ENCODE results near the gene DIS3L.
A peak's percentile ranks its signal among the peaks of the same experiment; 100 is the strongest.
"Not testable (repeated sequence)": the region's sequence is repeated elsewhere in the genome, so short reads cannot be mapped to it uniquely, and the experiment has no call there.

Gene DIS3L

GRCh38 chr15:66362776-66363175, 69.4 kb downstream of the DIS3L start:
- no peak overlapping the region for H3K27ac ChIP-seq
- DNase-seq (ENCODE audit: low spot score), result no peak
- POLR2A ChIA-PET (ENCODE audit: low non-redundant PET), result no interaction called here
- TF ChIP-seq CTCF (conservative IDR thresholded peaks at IDR 0.05; ENCODE audit: low read depth), result no peak
- CTCF ChIA-PET, result no interaction called here

GRCh38 chr15:66364944-66365528, 71.7 kb downstream of the DIS3L start:
- no peak for TF ChIP-seq CTCF (conservative IDR thresholded peaks at IDR 0.05; ENCODE audit: low read depth)
- ChIA-PET CTCF (interaction anchor here (0.7 kb wide), 1 partner anchor 105 kb away, joined by 9 read pairs; no protein-coding TSS in a partner anchor), POLR2A (ENCODE audit: low non-redundant PET) (interaction anchor here (0.6 kb wide), 1 partner anchor 1047 kb away, joined by 5 read pairs; no protein-coding TSS in a partner anchor)
- no peak overlapping the region for H3K27ac ChIP-seq
- no peak for DNase-seq (ENCODE audit: low spot score)

GRCh38 chr15:66369773-66370651, 76.6 kb downstream of the DIS3L start:
- peak overlapping the region; percentile 35; the same call in 1 of the 2 replicates for H3K27ac ChIP-seq
- DNase-seq (ENCODE audit: low spot score), result peak; percentile 27
- TF ChIP-seq CTCF (conservative IDR thresholded peaks at IDR 0.05; ENCODE audit: low read depth), result no peak
- CTCF ChIA-PET, result no interaction called here
- POLR2A ChIA-PET (ENCODE audit: low non-redundant PET), result no interaction called here

- no peak for TF ChIP-seq CTCF (conservative IDR thresholded peaks at IDR 0.05; ENCODE audit: low read depth)
- no peak overlapping the region for H3K27ac ChIP-seq
- ChIA-PET CTCF (no interaction called here), POLR2A (ENCODE audit: low non-redundant PET) (no interaction called here)
- no peak for DNase-seq (ENCODE audit: low spot score)
Measured at GRCh38 chr15:66374179-66374578, 80.8 kb downstream of the DIS3L start.

GRCh38 chr15:66378814-66379430, 85.6 kb downstream of the DIS3L start:
- CTCF ChIA-PET, result no interaction called here
- no peak for DNase-seq (ENCODE audit: low spot score)
- POLR2A ChIA-PET (ENCODE audit: low non-redundant PET), result no interaction called here
- no peak for TF ChIP-seq CTCF (conservative IDR thresholded peaks at IDR 0.05; ENCODE audit: low read depth)
- no peak overlapping the region for H3K27ac ChIP-seq

- POLR2A ChIA-PET (ENCODE audit: low non-redundant PET); CTCF ChIA-PET; DNase-seq (ENCODE audit: low spot score): not testable (repeated sequence)
- H3K27ac ChIP-seq, result peak overlapping the region; percentile 62
Measured at GRCh38 chr15:66381376-66381775, 88.0 kb downstream of the DIS3L start.
